Head of caudate nucleus (tissue), 42 donors: ENCODE measurements around the gene CDO1.

Source experiments
- DNase-seq, 42 donors: peaks; one replicate each; pipeline versions ENCODE4 v3.0.0 to v3.0.0-alpha.2; 2020 to 2021; ENCODE audit warnings: mixed read lengths in 7 of 42
- intact Hi-C: fragments of 100-400 bp; cut with DNase I; formaldehyde crosslinking; loops from one replicate; pipeline ENCODE4 v1.15.0; 2022

Gene CDO1

DNA sequence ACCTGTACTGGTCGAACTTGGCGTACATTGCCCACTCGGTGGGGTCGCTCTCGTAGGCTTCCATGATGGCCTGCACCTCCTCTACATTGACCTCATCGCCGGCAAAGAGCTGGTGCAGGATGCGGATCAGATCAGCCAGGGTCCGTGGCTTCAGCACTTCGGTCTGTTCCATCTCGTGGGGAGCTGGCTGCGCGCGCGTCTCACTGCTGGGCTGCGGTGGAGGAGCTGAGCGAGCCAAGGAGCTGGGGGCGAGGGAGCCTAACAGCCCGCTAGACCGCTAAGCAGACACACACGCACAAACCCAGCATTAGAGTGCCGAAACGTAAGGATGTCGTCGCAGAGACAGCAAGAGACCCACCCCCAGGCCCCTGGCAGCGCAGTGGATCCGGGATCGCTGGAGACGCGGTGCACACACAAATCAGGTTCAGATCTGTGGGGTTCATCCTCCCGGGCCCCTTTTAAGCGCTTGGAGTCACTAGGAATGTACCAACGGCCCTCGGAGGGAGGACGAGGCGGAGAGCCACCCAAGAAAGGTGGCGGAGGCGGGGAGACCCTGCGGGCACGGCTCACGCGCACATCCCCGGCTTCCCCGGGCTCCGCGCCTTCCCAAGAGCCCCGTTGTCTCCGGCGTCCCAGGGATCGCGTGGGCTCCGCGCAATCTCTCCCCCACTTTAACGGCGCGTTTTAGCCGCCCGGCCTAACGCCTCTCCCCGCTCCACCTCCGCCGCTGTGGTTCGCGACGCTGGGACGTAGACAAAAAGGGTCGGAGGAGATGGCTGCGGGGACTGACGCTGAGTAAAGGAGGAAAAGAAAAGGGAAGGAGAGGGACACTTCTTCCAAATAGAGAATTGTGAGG lies at the start of gene CDO1:
Gene CDO1, minus strand, starts transcription at position 434 of the 856 bp plus-strand sequence. Its CDS starts 262 bp downstream, at position 172.
- intact Hi-C loops = no loop called here
- DNase-seq = peak; percentile 66 to 95 (median 86)

DNA sequence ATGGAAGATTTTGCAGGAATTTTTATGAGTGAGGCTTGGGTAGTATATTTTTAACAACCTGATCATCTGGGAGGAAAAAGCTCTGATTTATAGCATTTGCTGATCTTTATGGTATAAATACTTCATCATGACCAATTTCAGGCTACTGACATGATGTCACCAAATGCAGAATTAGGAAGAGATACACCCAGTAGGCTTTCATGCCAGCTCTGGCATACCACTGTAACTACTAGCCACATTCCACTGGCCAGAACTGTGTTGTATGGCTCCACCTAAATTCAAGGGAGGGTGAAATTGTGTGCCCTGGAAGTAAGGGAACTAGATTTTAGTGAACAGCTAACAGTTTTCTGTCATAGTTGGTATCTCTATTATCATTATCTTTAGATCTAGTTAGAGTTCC lies 42.9 kb upstream of the CDO1 start:
- intact Hi-C loops = no loop called here
- DNase-seq = no peak

DNA sequence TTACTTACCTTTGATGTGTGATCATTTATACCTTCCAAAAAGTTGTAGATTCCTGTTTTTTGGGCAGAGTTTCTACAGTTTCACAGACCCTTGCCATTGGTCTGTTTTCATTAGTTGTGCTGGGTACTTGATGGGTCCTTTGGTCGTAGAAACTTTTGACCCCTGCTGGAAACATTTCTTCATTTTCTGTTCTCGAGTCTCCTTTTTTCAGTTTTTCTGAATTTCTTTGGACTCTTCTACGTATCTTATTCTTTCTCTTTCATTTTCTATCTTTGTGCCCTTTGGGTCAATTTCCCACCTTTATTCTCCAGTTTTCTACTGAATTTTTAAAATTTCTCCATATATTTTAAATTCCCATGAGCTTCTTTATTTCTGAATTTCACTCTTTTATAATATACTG lies 41.9 kb upstream of the CDO1 start:
- intact Hi-C loops = no loop called here
- no peak for DNase-seq

DNA sequence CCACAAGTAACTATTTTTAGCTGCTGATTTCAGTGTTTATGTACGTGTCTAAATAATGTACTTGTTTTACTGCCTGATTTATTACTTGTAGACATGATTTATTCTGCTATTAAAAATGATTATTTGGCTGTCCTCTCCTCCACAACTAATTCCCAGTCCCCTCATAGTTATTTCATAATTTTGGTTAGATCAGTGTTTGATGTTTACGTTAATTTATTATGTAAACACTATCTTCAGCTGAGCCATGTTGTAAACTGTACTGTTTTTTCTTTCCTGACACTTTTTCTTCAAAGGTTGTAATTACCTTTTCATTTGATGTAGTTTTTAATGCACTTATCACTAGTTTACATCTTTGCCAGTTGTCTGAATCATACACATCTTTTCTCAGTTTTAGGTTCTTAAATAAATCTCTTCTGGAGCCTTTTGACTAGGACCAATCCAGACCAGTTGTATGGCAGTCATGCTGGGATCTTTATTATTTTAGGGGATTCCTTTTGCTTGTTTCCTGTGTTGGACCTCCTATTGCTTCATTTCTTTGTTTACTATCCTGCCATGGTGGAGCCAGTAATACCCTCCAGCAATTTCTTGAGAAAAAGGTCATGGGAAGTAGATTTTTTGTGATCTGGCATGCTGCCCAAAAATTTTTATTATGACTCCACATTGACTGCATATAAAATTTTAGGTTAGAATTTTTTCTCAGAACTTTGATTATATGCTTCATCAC lies 41.3 kb upstream of the CDO1 start:
- intact Hi-C loops = no loop called here
- no peak for DNase-seq

DNA sequence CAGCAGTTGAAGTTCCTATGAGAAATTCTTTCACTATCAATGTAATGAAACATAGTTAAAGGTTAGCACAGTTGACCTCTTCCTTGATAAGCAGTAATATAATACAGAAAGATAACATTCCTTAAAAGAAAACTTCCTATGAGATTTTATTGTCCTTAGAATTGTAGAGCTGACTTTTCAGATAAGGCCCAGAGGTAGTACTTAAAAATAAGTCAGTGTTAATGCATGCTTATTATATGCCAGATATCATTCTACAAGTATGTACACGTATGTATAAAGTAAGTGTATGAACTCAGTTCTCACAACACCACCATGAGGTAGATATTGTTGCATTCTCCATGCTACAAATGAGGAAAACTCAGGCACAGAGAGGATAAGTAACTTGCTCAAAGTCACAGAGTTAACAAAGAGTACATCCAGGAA lies 40.6 kb upstream of the CDO1 start:
- intact Hi-C loops = no loop called here
- DNase-seq = no peak

DNA sequence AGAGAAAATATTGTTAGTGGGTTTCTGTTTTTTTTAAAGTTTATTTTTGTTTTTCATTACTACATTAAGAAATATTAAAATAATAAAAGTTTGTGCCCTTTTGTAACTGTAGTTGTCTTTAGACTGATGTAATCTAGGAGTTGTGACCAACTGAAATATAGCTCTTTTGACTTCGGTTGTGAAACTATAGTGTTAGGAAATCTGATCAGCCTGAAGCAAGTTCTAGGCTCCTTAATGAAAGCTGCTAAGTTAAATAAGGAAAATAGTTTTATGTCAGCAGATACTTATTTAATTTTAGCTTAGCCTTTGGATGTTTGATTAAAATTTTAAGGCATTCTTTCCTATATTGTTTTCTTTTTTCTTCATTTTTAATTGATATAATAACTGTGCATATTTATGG lies 39.5 kb upstream of the CDO1 start:
- no peak for DNase-seq
- intact Hi-C loops = no loop called here

DNA sequence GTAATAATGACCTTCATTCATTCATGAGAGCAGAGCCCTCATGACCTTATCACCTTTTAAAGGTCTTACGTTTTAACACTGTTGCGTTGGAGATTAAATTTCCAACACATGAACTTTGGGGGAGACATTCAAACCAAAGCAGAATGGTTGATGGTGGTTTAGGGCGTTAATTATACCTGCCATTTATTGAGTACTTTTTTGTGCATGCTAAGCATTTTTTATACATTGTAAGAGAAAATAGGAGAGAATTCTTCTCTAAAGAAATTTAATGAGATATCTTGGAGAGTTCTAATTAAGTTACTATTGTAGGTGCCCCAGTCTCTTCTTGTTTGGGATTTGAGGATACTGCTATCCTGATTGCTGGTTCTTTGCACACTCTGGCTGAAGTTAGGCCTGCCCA lies 37.7 kb upstream of the CDO1 start:
- intact Hi-C loops = no loop called here
- no peak for DNase-seq

DNA sequence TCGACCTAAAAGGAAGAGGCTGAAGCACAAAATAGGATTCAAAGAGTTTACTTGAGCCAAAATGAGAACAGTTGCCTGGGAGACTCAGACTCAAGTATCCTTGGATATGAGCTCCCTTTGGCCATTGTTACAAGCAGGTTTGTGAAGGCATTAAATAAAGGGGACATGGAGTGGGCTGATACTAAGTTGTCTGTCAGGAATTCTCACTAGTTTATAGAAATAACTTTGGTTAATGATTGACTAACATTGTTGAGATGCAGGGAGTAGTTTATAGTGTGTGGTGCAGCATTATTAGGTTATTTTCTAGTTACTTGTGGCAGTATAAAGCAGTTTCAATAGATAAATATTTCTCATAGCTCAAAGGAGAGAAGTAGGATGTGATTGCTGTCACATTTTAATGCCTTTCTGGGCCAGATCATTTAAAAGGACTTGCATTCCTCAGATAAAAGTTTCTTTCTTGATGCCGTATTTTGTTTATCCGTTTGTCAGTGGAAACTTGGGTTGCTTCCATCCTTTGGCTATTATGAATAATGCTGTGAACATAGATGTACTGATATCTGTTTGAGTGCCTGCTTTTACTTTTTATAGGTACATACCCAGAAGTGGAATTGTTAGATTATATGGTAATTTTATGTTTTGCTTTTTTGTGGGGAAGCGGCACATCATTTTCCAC lies 34.4 kb upstream of the CDO1 start:
- no peak for DNase-seq
- intact Hi-C loops = no loop called here

DNA sequence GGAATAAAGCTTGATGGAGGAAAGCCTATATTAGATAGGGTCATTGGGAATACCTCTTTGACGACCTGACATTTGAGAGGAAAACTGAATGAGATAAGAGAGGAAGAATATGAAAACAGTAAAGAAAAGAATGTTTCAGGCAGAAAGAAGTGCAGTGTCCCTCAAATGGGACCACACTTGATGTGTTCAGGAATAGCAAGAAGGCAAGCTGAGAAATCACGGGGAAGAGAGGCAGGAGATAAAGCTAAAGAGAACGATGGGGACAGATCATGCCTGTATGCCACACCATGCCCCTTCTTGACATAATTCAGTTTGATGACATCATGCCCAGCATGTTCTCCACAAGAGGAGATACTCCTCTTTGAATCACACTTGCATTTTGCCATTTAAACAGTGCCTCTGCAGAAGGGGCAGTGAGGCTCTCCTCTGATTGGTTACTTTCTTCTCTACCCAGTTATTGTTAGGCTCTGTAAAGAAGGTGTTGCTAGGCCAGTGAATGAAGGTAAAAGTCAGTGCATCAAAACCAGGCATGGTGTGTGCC lies 32.9 kb upstream of the CDO1 start:
- no peak for DNase-seq
- intact Hi-C loops = loop anchor here (10.0 kb wide), 1 partner anchor 545 kb away; no protein-coding TSS in a partner anchor

DNA sequence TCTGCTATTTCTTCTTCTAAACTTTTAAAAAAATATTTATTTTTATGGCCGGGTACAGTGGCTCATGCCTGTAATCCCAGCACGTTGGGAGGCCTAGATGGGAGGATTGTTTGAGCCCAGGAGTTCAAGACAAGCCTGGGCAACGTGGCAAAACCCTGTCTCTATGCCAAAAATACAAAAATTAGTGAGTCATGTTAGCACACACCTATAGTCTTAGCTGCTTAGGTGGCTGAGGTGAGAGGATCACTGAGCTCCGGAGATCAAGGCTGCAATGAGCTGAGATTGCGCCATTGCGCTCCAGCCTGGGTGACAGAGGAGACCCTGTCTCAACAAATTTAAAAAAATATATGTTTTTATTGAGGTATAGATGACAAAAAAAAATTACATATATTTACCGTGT lies 30.8 kb upstream of the CDO1 start:
- intact Hi-C loops = loop anchor here (10.0 kb wide), 1 partner anchor 542 kb away; no protein-coding TSS in a partner anchor

DNA sequence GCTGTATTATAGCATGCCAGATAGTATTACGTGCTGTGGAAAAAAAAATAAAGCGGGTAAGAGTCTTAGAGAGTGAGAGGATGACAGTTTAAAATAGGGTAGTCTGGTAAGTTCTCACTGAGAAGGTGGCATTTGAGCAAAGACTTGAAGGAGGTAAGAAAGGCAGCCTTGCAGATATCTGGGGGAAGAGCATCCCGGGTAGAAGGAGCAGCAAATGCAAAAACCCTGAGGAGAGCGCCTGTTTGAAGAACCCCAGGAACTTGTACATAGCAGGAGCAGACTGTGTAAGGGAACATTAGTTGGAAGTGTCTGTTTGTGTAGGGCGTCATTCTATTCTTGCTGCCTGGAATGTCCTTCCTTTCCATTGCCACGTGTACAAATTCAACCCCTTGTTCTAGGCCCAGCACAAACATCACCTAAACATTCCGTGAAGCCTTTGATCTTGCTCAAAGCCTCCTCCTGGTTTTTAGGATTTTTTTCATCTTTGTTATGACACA lies 27.9 kb upstream of the CDO1 start:
- intact Hi-C loops = loop anchor here (5.0 to 10.0 kb wide), 2 partner anchors 217 to 540 kb away; partner anchors contain the start of gene TMED7
- DNase-seq = peak in 4 of 42 donors; percentile 11 to 42 (median 22)

More for the DNA sequence above, 30.8 kb upstream of the CDO1 start:
- DNase-seq = no peak

DNA sequence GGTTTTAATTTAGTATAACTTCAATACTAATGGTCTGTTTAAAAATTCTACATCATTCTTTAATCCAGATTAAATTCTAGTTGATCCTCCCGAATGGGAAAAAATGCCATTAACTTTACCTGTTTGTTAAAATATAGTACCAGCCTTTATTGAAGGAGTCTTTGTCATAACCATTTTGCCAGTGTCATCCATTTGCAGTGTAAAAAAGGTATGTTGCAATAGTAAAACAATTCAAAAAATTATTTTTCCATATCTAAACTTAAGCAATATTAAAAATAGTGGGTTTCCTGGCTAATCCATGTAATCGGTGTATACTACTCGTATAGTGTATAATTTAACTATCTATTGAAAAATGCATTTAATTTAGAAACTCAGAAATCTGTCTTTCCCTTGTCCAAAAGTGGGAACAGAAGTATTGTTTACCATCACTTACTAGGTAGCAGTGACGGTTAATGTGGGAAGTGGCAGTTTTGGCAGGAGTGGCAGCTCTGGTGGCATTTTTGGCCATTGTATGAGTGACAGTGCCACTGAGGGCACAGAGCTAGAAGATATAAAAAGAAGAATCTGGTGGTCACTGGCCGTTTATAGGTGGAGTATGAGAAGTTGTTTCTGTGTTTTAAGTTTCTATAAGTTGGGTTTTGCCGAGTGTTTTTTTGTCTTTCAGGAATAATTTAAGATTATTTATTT lies 27.1 kb upstream of the CDO1 start:
- no peak for DNase-seq
- intact Hi-C loops = loop anchor here (5.0 to 10.0 kb wide), 2 partner anchors 216 to 539 kb away; partner anchors contain the start of gene TMED7

DNA sequence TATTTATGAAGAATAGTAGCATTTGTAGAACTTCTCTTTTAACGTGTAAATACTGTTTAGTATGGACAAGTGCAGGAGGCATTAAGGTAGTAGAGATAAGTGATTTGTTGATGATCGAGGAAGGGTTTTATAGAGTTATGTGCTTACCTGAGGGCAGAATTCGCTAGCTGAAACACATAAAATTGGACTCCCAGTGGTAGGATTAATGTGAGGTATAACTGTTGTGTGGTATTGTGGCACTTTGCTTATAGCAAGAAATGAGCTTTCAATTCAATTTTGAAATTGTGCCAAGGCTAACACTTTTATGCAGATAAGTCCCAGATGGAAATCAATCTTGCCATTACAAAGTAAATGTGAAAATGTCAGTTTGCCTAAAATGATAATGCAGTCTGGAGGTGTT lies 26.5 kb upstream of the CDO1 start:
- no peak for DNase-seq
- intact Hi-C loops = loop anchor here (5.0 to 10.0 kb wide), 2 partner anchors 216 to 538 kb away; partner anchors contain the start of gene TMED7

DNA sequence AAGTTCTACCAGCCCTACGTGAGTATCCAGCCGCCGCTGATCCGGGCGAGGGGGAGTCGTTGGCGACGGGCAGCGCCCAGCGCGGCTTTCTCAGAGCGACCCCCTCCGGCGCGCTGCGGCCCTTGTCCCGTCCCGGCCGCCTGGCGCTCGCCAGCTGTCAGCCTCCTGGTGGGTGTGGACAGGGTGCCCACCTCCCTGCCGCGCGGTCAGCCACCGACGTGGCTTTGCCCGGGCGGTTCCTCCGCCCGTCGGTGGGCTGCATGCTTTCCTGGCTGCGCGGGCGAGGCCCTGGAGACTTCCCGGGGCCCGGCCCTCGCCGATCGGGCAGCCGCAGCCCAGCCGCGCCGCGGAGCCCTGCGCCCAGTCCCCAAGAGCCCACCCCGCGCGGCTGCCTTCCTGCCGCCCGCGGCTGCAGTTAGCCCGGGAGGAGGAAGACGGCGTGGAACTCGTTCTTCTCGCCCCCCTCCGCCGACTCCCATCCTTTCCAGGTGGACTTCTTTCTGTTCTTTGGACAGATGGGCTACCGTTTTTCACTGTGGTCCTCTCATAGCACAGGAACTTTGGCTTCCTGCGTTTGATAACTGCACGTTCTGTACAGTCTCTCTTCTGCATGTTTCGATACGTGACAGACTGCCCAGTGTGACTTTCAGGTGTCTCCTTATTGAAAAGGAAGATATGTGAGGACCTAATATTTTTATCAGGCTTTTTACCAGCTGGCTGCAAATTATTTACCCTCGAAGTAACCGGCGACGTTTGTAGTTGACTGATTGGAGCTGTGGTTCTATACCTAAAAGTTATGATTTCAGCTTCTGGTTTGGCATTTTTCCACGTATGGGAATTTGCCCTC lies 25.9 kb upstream of the CDO1 start:
- intact Hi-C loops = loop anchor here (5.0 to 10.0 kb wide), 2 partner anchors 215 to 538 kb away; partner anchors contain the start of gene TMED7
- peak in 29 of 42 donors; percentile 10 to 65 (median 33) for DNase-seq

DNA sequence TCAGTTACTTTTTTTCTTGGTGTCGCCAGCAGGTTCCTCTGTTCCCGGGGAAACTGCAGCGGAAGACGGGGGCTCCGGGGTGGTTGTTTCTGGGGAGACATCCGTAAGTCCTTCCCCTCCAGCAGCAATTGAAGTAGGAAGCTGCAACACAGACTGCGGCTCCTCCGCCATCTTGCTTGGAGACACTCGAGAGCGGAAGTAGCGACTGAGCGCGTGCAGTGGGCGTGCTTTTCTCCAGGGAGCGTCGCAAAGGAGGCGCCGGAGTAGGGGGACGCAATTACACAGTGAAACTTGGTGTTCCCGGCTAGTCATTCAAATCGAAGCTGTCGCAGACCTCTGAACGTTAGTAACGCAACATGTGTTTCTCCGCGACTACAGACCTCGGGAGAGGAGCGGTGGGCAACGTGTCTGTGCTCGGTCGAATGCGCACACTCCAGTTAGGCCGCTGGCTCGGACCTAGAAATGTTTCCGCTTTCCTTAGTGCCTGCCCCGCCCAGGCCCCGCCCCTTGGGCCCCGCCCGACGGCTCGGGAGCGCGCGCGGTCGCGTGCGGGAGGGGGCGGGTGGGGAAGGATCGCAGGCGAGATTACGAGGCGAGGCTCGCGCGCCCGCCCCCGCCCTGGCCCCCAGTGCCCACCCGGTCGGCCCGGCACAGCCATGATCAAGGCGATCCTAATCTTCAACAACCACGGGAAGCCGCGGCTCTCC lies 25.1 kb upstream of the CDO1 start, which contains the start of the genes AP3S1 and ATG12:
Gene AP3S1, plus strand, starts transcription at position 554 of the 707 bp plus-strand sequence. Its CDS starts 103 bp downstream, at position 657.
Gene ATG12, minus strand, starts transcription at position 184 of the 707 bp plus-strand sequence. Its CDS starts 13 bp downstream, at position 171.
- intact Hi-C loops = loop anchor here (5.0 to 10.0 kb wide), 2 partner anchors 214 to 537 kb away; partner anchors contain the start of gene TMED7
- peak; percentile 88 to 97 (median 93) for DNase-seq

DNA sequence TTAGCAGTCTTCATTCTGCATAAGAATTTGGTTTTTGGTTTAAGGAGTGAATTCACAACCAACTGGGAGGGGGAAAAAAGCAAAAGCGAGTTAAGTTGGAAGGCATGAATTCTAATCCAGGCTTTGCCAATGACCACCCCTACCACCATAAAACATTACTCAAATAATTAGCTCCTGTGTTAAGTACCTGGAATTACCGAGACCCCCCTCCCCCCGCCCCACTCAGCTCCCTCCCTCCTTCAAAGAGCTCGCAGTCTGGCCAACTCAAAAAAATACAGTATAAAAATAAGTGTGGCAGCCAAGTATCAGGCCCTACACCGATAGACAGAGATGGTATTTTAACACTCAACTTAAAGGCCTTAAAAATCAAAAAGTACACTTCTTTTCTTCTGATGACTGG lies 24.4 kb upstream of the CDO1 start:
- intact Hi-C loops = loop anchor here (5.0 to 10.0 kb wide), 2 partner anchors 214 to 536 kb away; partner anchors contain the start of gene TMED7
- DNase-seq = no peak
